OCI-LY7 (cell line): Measurements from ENCODE around the gene SPECC1L. TPM values are rescaled to one million over a fixed set of nuclear protein-coding genes. Genes with fewer than 3 reads are reported as not detected.

Experiments
- BruUV-seq: library from RNA; stranded (reverse); fragments of 400-500 nt; replicated peaks from 2 replicates; lab custom pipeline; 2021; lab: Mats Ljungman, UMichigan
- CTCF ChIA-PET: fragments of 300-600 bp; sonication (Branson Sonifier 250); formaldehyde crosslinking; loops from one replicate; lab custom pipeline; 2022; ENCODE audit warnings: antibody characterized with exemption; ENCODE audit not compliant: unreplicated experiment; lab: Charles Lee
- POLR2A ChIA-PET: fragments of 300-600 bp; sonication (Branson Sonifier 250); formaldehyde crosslinking; loops from one replicate; lab custom pipeline; 2022; ENCODE audit warnings: antibody characterized with exemption; lab: Charles Lee
- DNase-seq: peaks from one replicate; pipeline ENCODE4 v3.0.0-alpha.2; 2015; ENCODE audit warnings: low spot score
- H2AFZ ChIP-seq: fragments of 200-600 bp; sonication (generic), shearing (Covaris generic); 2 replicates; pipeline ENCODE4 v1.6.1; 2014; ENCODE audit warnings: mild to moderate bottlenecking, antibody characterized with exemption, low read length, moderate library complexity
- H3K27ac ChIP-seq: fragments of 200-600 bp; sonication (generic); 2 replicates; pipeline ENCODE4 v1.5.1; 2014; ENCODE audit warnings: mixed run types, low read depth, mild to moderate bottlenecking, moderate library complexity, low read length, inconsistent platforms; ENCODE audit not compliant: poor library complexity, severe bottlenecking
- H3K36me3 ChIP-seq: fragments of 200-600 bp; sonication (generic); 2 replicates; pipeline ENCODE4 v1.6.1; 2014; ENCODE audit warnings: mild to moderate bottlenecking, antibody characterized with exemption, low read length, moderate library complexity, mixed read lengths; ENCODE audit not compliant: insufficient read depth
- H3K4me1 ChIP-seq: fragments of 200-600 bp; sonication (generic); 2 replicates; pipeline ENCODE4 v1.5.1; 2014; ENCODE audit warnings: mild to moderate bottlenecking, low read length; ENCODE audit not compliant: insufficient read depth, poor library complexity, severe bottlenecking
- H3K4me2 ChIP-seq: fragments of 200-600 bp; sonication (generic); 2 replicates; pipeline ENCODE4 v1.6.1; 2014; ENCODE audit warnings: mild to moderate bottlenecking, low read length
- H3K4me3 ChIP-seq: fragments of 200-600 bp; sonication (generic); 2 replicates; pipeline ENCODE4 v1.5.1; 2014; ENCODE audit warnings: mild to moderate bottlenecking, low read depth, low read length; ENCODE audit not compliant: poor library complexity, severe bottlenecking
- H3K79me2 ChIP-seq: fragments of 200-600 bp; sonication (generic); 2 replicates; pipeline ENCODE4 v1.6.1; 2016; ENCODE audit warnings: low read depth, mild to moderate bottlenecking, low read length, moderate library complexity, mixed read lengths; ENCODE audit not compliant: insufficient read depth
- H3K9me2 ChIP-seq: fragments of 200-600 bp; sonication (generic); 2 replicates; pipeline ENCODE4 v1.6.1; 2016; ENCODE audit warnings: mild to moderate bottlenecking, low read length, mixed read lengths; ENCODE audit not compliant: insufficient read depth
- H3K9me3 ChIP-seq: fragments of 200-600 bp; sonication (generic); 2 replicates; pipeline ENCODE4 v1.6.1; 2014; ENCODE audit warnings: mild to moderate bottlenecking, mixed run types, low read length, mixed read lengths
- H4K20me1 ChIP-seq: fragments of 200-600 bp; sonication (generic); 2 replicates; pipeline ENCODE4 v1.6.1; 2014; ENCODE audit warnings: mild to moderate bottlenecking, antibody characterized with exemption, low read length, moderate library complexity, mixed read lengths; ENCODE audit not compliant: insufficient read depth
- EZH2phosphoT487 ChIP-seq: fragments of 200-600 bp; sonication (generic); IDR thresholded peaks from 2 replicates; pipeline ENCODE4 v1.6.1; 2018; ENCODE audit warnings: low read depth, borderline replicate concordance, mild to moderate bottlenecking, mixed run types, antibody characterized with exemption, low read length, moderate library complexity, mixed read lengths
- intact Hi-C: fragments of 100-400 bp; cut with micrococcal nuclease; formaldehyde crosslinking; loops from one replicate; pipeline ENCODE4 v1.10.0; 2022; ENCODE audit not compliant: unreplicated experiment
- total RNA-seq, 2 experiments: library from RNA; depleted of rRNA in 1 of 2; stranded (reverse); fragments of >200 nt in 1 of 2; shearing (Covaris generic) in 1 of 2; gene quantifications; 2 replicates each; pipeline ENCODE4 v1.2.3, GENCODE V29; 2014 to 2022

SPECC1L gene
- total RNA-seq, 2 experiments from 2014 or later = 47.0 to 66.2 TPM

GRCh38 chr22:24466716-24467328 is 196.2 kb downstream of the SPECC1L start:
- H3K4me3 ChIP-seq = no peak overlapping the region
- no peak overlapping the region for H3K4me2 ChIP-seq
- H4K20me1 ChIP-seq = no peaks in the 10 kb centered on the region
- intact Hi-C loops = no loop called here
- no peak for DNase-seq
- H3K27ac ChIP-seq = no peak overlapping the region
- H3K4me1 ChIP-seq = peaks cover 8% of the 10 kb centered on the region
- no peaks in the 10 kb centered on the region for H3K9me2 ChIP-seq
- no TSS peak for BruUV-seq
- no peaks in the 10 kb centered on the region for H3K9me3 ChIP-seq
- no peak for TF ChIP-seq EZH2phosphoT487
- POLR2A ChIA-PET = no interaction called here
- H3K79me2 ChIP-seq = no peaks in the 10 kb centered on the region
- H2AFZ ChIP-seq = no peak overlapping the region
- no peaks in the 10 kb centered on the region for H3K36me3 ChIP-seq
- CTCF ChIA-PET = no interaction called here

- no peak overlapping the region for H3K4me3 ChIP-seq
- H3K36me3 ChIP-seq = no peaks in the 10 kb centered on the region
- H3K79me2 ChIP-seq = no peaks in the 10 kb centered on the region
- POLR2A ChIA-PET = interaction anchor here (0.8 kb wide), 1 partner anchor 38 kb away, joined by 3 read pairs; no protein-coding TSS in a partner anchor
- no peaks in the 10 kb centered on the region for H3K9me2 ChIP-seq
- H3K27ac ChIP-seq = no peak overlapping the region
- H2AFZ ChIP-seq = no peak overlapping the region
- H4K20me1 ChIP-seq = no peaks in the 10 kb centered on the region
- H3K4me1 ChIP-seq = peaks cover 8% of the 10 kb centered on the region
- intact Hi-C loops = no loop called here
- CTCF ChIA-PET = no interaction called here
- no peak for TF ChIP-seq EZH2phosphoT487
- no peak for DNase-seq
- BruUV-seq = no TSS peak
- no peak overlapping the region for H3K4me2 ChIP-seq
- no peaks in the 10 kb centered on the region for H3K9me3 ChIP-seq
Measured at GRCh38 chr22:24467340-24467739, 196.7 kb downstream of the SPECC1L start.

Other genes with a start within 250 kb of the SPECC1L start
- 0.41 and 0.54 TPM in 2 replicates for gene SUSD2, start 89.3 kb upstream of the SPECC1L start, total RNA-seq (2014; rRNA removed; shearing (Covaris generic))
- 0.38 and 0.39 TPM in 2 replicates for gene SUSD2, start 89.3 kb upstream of the SPECC1L start, total RNA-seq (2022)
- 0.06 and 0.10 TPM in 2 replicates for gene GGT5, start 25.7 kb upstream of the SPECC1L start, total RNA-seq (2014; rRNA removed; shearing (Covaris generic))
- gene GGT5, start 25.7 kb upstream of the SPECC1L start, total RNA-seq (2022) = not detected in 2 replicates
- 31.2 and 35.7 TPM in 2 replicates for gene ADORA2A, start 156.8 kb downstream of the SPECC1L start, total RNA-seq (2014; rRNA removed; shearing (Covaris generic))
- 29.5 and 35.0 TPM in 2 replicates for gene ADORA2A, start 156.8 kb downstream of the SPECC1L start, total RNA-seq (2022)
- gene UPB1, start 224.5 kb downstream of the SPECC1L start, total RNA-seq (2014; rRNA removed; shearing (Covaris generic)) = 0.13 and 0.69 TPM in 2 replicates
- 0.70 and 0.85 TPM in 2 replicates for gene UPB1, start 224.5 kb downstream of the SPECC1L start, total RNA-seq (2022)